ENCODE measurements around the gene PTPN7. TPM values are rescaled to one million over a fixed set of nuclear protein-coding genes. Genes with fewer than 3 reads are reported as not detected.

Gene PTPN7
- total RNA-seq, result 0.33 and 1.0 TPM in 2 replicates

DNA sequence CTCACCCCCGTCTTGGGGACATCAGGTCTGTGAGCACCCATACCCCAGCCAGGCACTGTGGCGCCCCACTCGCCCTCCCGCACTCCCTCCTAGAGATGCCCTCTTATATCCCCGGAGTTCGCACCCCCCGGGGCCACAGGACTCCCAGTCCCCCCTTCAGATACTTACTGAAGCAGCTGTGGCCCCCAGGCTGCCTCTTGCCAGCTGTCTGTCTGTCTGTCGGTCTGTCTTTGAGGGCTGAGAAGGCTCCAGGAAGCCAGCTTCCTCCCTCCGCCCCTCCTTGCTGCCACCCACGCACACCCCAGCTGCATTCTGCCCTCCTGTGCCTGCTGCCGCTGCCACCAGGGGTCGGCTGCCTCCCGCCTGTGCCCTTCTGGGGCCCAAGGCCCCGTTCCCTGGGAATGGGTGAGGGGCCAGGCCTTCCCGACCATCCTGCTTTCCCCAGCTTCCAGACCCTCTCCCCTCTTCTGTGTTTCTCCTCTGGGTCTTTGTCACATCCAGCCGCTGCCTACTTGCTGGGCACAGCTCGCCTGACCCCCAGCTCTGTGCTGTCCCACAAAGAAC is at the start of gene PTPN7:
Gene PTPN7, minus strand, starts transcription at position 226 of the 564 bp plus-strand sequence. CDS start 1,200 bp downstream, outside the sequence.

DNA sequence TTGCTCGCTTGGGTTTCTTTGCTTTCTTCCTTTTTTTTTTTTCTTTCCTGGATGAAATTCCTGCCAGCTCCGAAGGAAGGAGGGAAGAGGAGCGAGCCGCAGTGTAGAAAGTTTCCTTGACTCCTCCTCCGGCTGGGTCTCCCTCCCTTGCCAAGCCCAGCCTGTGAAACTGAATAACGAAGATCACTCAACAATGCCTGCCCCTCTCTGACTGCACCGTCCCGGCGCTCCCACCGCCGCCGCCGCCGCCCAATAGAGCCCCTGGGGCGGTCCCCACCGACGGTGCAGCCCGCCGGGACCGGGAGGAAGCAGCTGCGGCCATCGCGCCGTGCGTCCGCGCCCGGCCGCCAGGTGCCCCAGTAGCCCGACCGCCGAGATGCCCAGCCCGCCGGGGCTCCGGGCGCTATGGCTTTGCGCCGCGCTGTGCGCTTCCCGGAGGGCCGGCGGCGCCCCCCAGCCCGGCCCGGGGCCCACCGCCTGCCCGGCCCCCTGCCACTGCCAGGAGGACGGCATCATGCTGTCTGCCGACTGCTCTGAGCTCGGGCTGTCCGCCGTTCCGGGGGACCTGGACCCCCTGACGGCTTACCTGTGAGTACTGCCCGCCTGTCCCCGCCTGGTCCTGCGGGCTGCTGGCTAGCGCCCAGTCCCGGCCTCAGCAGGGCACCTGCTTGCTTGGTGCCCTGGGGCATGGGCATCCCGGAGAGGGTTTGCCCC is 33.4 kb upstream of the PTPN7 start, which contains the start of gene LGR6:
Gene LGR6, plus strand, starts transcription at position 186 of the 714 bp plus-strand sequence. Its CDS starts 191 bp downstream, at position 377.

GRCh38 chr1:202144402-202145067 is 15.9 kb downstream of the PTPN7 start, which contains the start of gene ARL8A:
TSS of gene ARL8A (minus strand) at chr1:202144737. CDS start at chr1:202144572, 165 bp downstream.

GRCh38 chr1:202122639-202123335 is 37.6 kb downstream of the PTPN7 start, which contains the start of gene GPR37L1:
TSS of gene GPR37L1 (plus strand) at chr1:202122917. CDS start at chr1:202122964, 47 bp downstream.

Other genes starting within 250 kb of the PTPN7 start
- gene LMOD1, start 214.1 kb downstream of the PTPN7 start, total RNA-seq, result 0.10 TPM in 1 of 2 replicates, not detected in the other
- gene TIMM17A, start 205.1 kb downstream of the PTPN7 start, total RNA-seq, result 71.1 and 77.2 TPM in 2 replicates
- 82.2 and 87.0 TPM in 2 replicates for gene RNPEP, start 178.0 kb downstream of the PTPN7 start, total RNA-seq
- gene ELF3, start 150.0 kb downstream of the PTPN7 start, total RNA-seq, result under 0.01 and 0.25 TPM in 2 replicates
- not detected in 2 replicates for gene GPR37L1, start 37.7 kb downstream of the PTPN7 start, total RNA-seq
- 39.0 and 41.4 TPM in 2 replicates for gene ARL8A, start 15.9 kb downstream of the PTPN7 start, total RNA-seq
- gene LGR6, start 33.2 kb upstream of the PTPN7 start, total RNA-seq, result not detected in 2 replicates
- gene UBE2T, start 181.3 kb upstream of the PTPN7 start, total RNA-seq, result 71.9 and 88.5 TPM in 2 replicates
- 7.4 and 10.6 TPM in 2 replicates for gene PPP1R12B, start 188.1 kb upstream of the PTPN7 start, total RNA-seq

Data from mammary microvascular endothelial cell (primary cell).